SU-DHL-6 (cell line): ENCODE measurements around the gene IQCC.

Experiments used
- H2AFZ ChIP-seq: fragments of 200-600 bp; sonication (generic); 2 replicates; pipeline ENCODE4 v1.6.1; 2014; ENCODE audit warnings: low read depth, mild to moderate bottlenecking, moderate library complexity, mixed read lengths, antibody characterized with exemption, low read length; ENCODE audit not compliant: severe bottlenecking
- H3F3A ChIP-seq: fragments of 200-600 bp; shearing (Covaris generic); 2 replicates; pipeline ENCODE4 v1.6.0; 2016; ENCODE audit warnings: antibody characterized with exemption, mild to moderate bottlenecking; ENCODE audit not compliant: insufficient read depth
- H3K27ac ChIP-seq: fragments of 200-600 bp; sonication (generic); 2 replicates; pipeline ENCODE4 v1.5.1; 2016; ENCODE audit warnings: low read depth, mild to moderate bottlenecking, low read length, moderate library complexity, mixed read lengths
- H3K27me3 ChIP-seq: fragments of 200-600 bp; sonication (generic), shearing (Covaris generic); 2 replicates; pipeline ENCODE4 v1.6.0; 2014; ENCODE audit warnings: mild to moderate bottlenecking, low read length
- H3K36me3 ChIP-seq: fragments of 200-600 bp; sonication (generic); 2 replicates; pipeline ENCODE4 v1.6.1; 2014; ENCODE audit warnings: mild to moderate bottlenecking, low read length, mixed read lengths
- H3K4me2 ChIP-seq: fragments of 300-600, 200-600 bp; shearing (Covaris generic), sonication (generic); 2 replicates; pipeline ENCODE4 v1.6.0; 2014; ENCODE audit warnings: low read length, low read depth, mild to moderate bottlenecking; ENCODE audit not compliant: poor library complexity, severe bottlenecking
- H3K4me3 ChIP-seq: fragments of 200-600 bp; sonication (generic); 2 replicates; pipeline ENCODE4 v1.5.1; 2014; ENCODE audit warnings: antibody characterized with exemption, low read length, mild to moderate bottlenecking, mixed read lengths; ENCODE audit not compliant: insufficient read depth, poor library complexity, severe bottlenecking
- H3K79me2 ChIP-seq: fragments of 200-600 bp; sonication (generic); 2 replicates; pipeline ENCODE4 v1.6.1; 2014; ENCODE audit warnings: mild to moderate bottlenecking, low read length, moderate library complexity; ENCODE audit not compliant: insufficient read depth
- H3K9ac ChIP-seq: fragments of 200-600 bp; sonication (generic); 2 replicates; pipeline ENCODE4 v1.7.0; 2014; ENCODE audit warnings: mild to moderate bottlenecking, low read length
- H3K9me2 ChIP-seq: fragments of 200-600 bp; sonication (generic); replicated peaks from 2 replicates; pipeline ENCODE4 v1.6.1; 2014; ENCODE audit warnings: low read length; ENCODE audit not compliant: insufficient read depth
- H3K9me3 ChIP-seq: fragments of 200-600 bp; sonication (generic); 2 replicates; pipeline ENCODE4 v1.6.1; 2014; ENCODE audit warnings: low read length, mixed read lengths; ENCODE audit not compliant: insufficient read depth
- H4K20me1 ChIP-seq: fragments of 200-600 bp; sonication (generic); 2 replicates; pipeline ENCODE4 v1.6.1; 2014; ENCODE audit warnings: low read depth, mild to moderate bottlenecking, antibody characterized with exemption, low read length, moderate library complexity, mixed read lengths
- EZH2phosphoT487 ChIP-seq: fragments of 200-600 bp; sonication (generic), shearing (Covaris generic); conservative IDR thresholded peaks from 2 replicates; pipeline ENCODE4 v1.6.1; 2018; ENCODE audit warnings: mild to moderate bottlenecking, antibody characterized with exemption, low read length, moderate library complexity, mixed read lengths
- TF ChIP-seq, protein P1 (sequence below): fragments of 200-600 bp; sonication (generic); IDR thresholded peaks from one replicate; pipeline ENCODE4 v1.5.1; 2017; ENCODE audit warnings: antibody characterized with exemption, mild to moderate bottlenecking, low read length, moderate library complexity; ENCODE audit not compliant: insufficient read depth, poor library complexity, severe bottlenecking

IQCC gene

DNA sequence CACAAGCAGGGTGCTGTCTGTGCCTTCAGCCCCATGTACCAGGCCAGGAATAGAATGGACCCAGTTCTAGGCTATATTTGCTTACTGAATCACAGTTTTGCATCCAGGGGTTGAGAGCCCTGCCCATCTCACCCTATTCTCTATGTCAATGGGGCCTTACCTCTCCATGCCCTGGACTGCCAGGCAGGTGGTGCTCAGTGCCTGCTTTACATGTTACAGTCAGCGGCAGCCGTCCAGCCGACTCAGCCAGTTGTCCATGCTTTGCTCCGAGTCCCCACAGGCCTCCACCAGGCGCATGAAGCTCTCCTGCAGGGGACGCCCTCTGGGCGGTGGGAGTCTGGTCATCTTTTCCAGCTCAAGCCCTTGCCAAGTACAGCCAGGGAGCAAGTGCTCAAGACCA is 29.3 kb downstream of the IQCC start:
- TF ChIP-seq EZH2phosphoT487, result no peak
- TF ChIP-seq, protein P1, sequence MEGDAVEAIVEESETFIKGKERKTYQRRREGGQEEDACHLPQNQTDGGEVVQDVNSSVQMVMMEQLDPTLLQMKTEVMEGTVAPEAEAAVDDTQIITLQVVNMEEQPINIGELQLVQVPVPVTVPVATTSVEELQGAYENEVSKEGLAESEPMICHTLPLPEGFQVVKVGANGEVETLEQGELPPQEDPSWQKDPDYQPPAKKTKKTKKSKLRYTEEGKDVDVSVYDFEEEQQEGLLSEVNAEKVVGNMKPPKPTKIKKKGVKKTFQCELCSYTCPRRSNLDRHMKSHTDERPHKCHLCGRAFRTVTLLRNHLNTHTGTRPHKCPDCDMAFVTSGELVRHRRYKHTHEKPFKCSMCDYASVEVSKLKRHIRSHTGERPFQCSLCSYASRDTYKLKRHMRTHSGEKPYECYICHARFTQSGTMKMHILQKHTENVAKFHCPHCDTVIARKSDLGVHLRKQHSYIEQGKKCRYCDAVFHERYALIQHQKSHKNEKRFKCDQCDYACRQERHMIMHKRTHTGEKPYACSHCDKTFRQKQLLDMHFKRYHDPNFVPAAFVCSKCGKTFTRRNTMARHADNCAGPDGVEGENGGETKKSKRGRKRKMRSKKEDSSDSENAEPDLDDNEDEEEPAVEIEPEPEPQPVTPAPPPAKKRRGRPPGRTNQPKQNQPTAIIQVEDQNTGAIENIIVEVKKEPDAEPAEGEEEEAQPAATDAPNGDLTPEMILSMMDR, result no peak
- no peak overlapping the region for H3K4me3 ChIP-seq
- H3K27me3 ChIP-seq, result no peaks in the 10 kb centered on the region
- H4K20me1 ChIP-seq, result no peaks in the 10 kb centered on the region
- H3K4me2 ChIP-seq, result no peak overlapping the region
- peaks cover 9% of the 10 kb centered on the region for H3F3A ChIP-seq
- no peaks in the 10 kb centered on the region for H3K9me3 ChIP-seq
- H3K9me2 ChIP-seq, result no peaks in the 10 kb centered on the region
- no peaks in the 10 kb centered on the region for H3K79me2 ChIP-seq
- H3K36me3 ChIP-seq, result no peaks in the 10 kb centered on the region; the same call in 1 of the 2 replicates
- H3K9ac ChIP-seq, result no peak overlapping the region
- H3K27ac ChIP-seq, result no peak overlapping the region
- no peak overlapping the region for H2AFZ ChIP-seq

DNA sequence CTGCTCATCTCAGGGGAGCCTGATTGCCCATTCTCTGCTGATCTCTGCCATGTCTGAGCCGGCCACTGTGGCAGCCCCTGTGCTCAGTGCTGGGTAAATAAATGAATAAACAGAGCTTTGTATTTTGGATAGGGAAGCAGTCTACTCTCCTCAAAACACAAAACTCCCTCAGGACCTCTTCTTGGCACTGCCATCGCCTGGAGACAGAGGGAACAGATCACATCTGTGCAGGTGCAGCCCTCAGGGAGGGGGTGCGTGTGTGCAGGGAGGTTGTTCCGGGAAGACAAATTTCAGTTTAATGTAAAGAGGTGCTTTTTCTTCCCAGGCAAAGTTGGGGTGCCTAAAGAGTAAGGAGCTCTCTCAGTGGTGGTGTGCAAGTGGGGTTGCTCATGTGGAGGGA is 33.9 kb downstream of the IQCC start:
- Histone ChIP-seq H3K27me3 (no peaks in the 10 kb centered on the region), H3K9me3 (no peaks in the 10 kb centered on the region), H3K4me3 (no peak overlapping the region), H3F3A (peaks cover 17% of the 10 kb centered on the region), H3K36me3 (no peaks in the 10 kb centered on the region), H3K4me2 (no peak overlapping the region), H4K20me1 (no peaks in the 10 kb centered on the region), H3K9ac (no peak overlapping the region), H3K27ac (no peak overlapping the region), H2AFZ (no peak overlapping the region), H3K79me2 (no peaks in the 10 kb centered on the region), H3K9me2 (no peaks in the 10 kb centered on the region)
- TF ChIP-seq EZH2phosphoT487, result no peak
- TF ChIP-seq, protein P1, result no peak

DNA sequence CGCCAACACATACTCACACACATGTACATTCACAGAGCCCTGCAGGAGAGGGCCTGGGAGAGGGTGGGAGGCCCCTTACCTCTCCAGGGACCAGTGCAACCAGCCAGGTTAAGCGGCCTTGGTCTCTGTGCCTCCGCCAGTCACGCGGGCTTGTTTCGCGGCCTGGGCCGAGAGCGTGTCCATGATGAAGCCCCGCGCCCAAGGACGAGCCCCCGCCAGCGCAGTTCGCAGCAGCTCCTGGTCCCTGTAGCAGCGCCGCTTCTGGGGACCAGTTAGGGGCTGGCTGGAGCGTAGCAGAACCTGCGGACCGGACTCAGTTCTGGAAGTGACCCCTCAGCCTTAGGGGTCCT is 34.3 kb downstream of the IQCC start:
- H4K20me1 ChIP-seq, result no peaks in the 10 kb centered on the region
- H3K4me2 ChIP-seq, result peak overlapping the region; percentile 82
- TF ChIP-seq, protein P1, result no peak
- H3K79me2 ChIP-seq, result no peaks in the 10 kb centered on the region
- no peaks in the 10 kb centered on the region for H3K9me2 ChIP-seq
- H3K27me3 ChIP-seq, result no peaks in the 10 kb centered on the region
- H3F3A ChIP-seq, result peaks cover 17% of the 10 kb centered on the region
- H3K9me3 ChIP-seq, result no peaks in the 10 kb centered on the region
- H3K4me3 ChIP-seq, result no peak overlapping the region
- peak overlapping the region; percentile 55; the same call in 1 of the 2 replicates for H3K9ac ChIP-seq
- H3K36me3 ChIP-seq, result no peaks in the 10 kb centered on the region
- H2AFZ ChIP-seq, result no peak overlapping the region
- H3K27ac ChIP-seq, result no peak overlapping the region
